GM12878 (cell line): Measurements from ENCODE around the gene DKKL1. TPM values are rescaled to one million over a fixed set of nuclear protein-coding genes. Genes with fewer than 3 reads are reported as not detected.
A peak's percentile ranks its signal among the peaks of the same experiment; 100 is the strongest.

Experiments used
- ATAC-seq: fragments of 200-7000 bp; cut with Tn5 transposase; 3 replicates; pipeline ENCODE4 v1.9.1; 2020; ENCODE audit warnings: mild to moderate bottlenecking, moderate library complexity
- BruUV-seq: library from RNA; stranded (reverse); fragments of 400-500 nt; replicated peaks from 2 replicates; lab custom pipeline; 2021; lab: Mats Ljungman, UMichigan
- CTCF ChIA-PET: fragments of 300-600 bp; sonication (Branson Sonifier 250); formaldehyde crosslinking; extraction: SDS; loops from one replicate; lab custom pipeline; 2021; ENCODE audit warnings: inconsistent platforms; lab: Yijun Ruan, JAX
- POLR2A ChIA-PET: fragments of 350-600 bp; formaldehyde crosslinking; extraction: SDS; loops from one replicate; lab custom pipeline; 2021; ENCODE audit warnings: inconsistent platforms; lab: Charles Lee
- RAD21 ChIA-PET: fragments of 300-600 bp; sonication (Branson Sonifier 250); formaldehyde crosslinking; loops from one replicate; lab custom pipeline; 2023; ENCODE audit warnings: antibody characterized with exemption; ENCODE audit not compliant: unreplicated experiment; lab: Charles Lee
- SMC1A ChIA-PET: fragments of 300-600 bp; sonication (Branson Sonifier 250); formaldehyde crosslinking; loops from one replicate; lab custom pipeline; 2023; ENCODE audit not compliant: unreplicated experiment, uncharacterized antibody; lab: Charles Lee
- DNase-seq: peaks from one replicate; pipeline ENCODE4 v3.0.0-alpha.2; 2011; ENCODE audit warnings: low read depth, low spot score
- FAIRE-seq: peaks from 3 replicates; lab custom pipeline; 2011; peaks lifted over from hg19 to GRCh38; lab: Jason Lieb, UNC
- H2AFZ ChIP-seq: 2 replicates; pipeline ENCODE4 v1.6.0; 2011; ENCODE audit warnings: low read depth, low read length, control low read depth; ENCODE audit not compliant: control insufficient read depth
- H3K27ac ChIP-seq: 2 replicates; pipeline ENCODE4 v1.5.1; 2011; ENCODE audit warnings: control low read depth; ENCODE audit not compliant: control insufficient read depth, insufficient read depth
- H3K27me3 ChIP-seq, 2 experiments: replicated peaks in 1 of 2; 2 replicates each; pipeline versions ENCODE4 v1.6.0 to v1.6.1; 2011; ENCODE audit warnings: low read length in 1 of 2; ENCODE audit not compliant: control insufficient read depth in 2 of 2, insufficient read depth in 2 of 2
- H3K36me3 ChIP-seq, 2 experiments: 2 replicates each; pipeline ENCODE4 v1.5.1; 2011; ENCODE audit warnings: low read length in 1 of 2; ENCODE audit not compliant: control insufficient read depth in 2 of 2, insufficient read depth in 2 of 2
- H3K4me1 ChIP-seq: 2 replicates; pipeline ENCODE4 v1.6.1; 2011; ENCODE audit warnings: mild to moderate bottlenecking, low read length, moderate library complexity, mixed read lengths; ENCODE audit not compliant: control insufficient read depth, insufficient read depth
- H3K4me2 ChIP-seq: 2 replicates; pipeline ENCODE4 v1.6.0; 2011; ENCODE audit warnings: control low read depth; ENCODE audit not compliant: control insufficient read depth, insufficient read depth
- H3K4me3 ChIP-seq: fragments of 200-600 bp; sonication (generic); 2 replicates; pipeline ENCODE4 v1.5.1; 2016
- H3K79me2 ChIP-seq: 2 replicates; pipeline ENCODE4 v1.6.0; 2011; ENCODE audit warnings: low read length; ENCODE audit not compliant: control insufficient read depth, insufficient read depth
- H3K9ac ChIP-seq: 2 replicates; pipeline ENCODE4 v1.8.0; 2011; ENCODE audit warnings: low read length, control low read depth, mixed read lengths; ENCODE audit not compliant: control insufficient read depth, insufficient read depth
- H3K9me3 ChIP-seq: replicated peaks from 3 replicates; pipeline ENCODE4 v1.5.1; 2011; ENCODE audit warnings: mild to moderate bottlenecking, low read length; ENCODE audit not compliant: control insufficient read depth, insufficient read depth
- H4K20me1 ChIP-seq: 2 replicates; pipeline ENCODE4 v1.6.0; 2011; ENCODE audit not compliant: control insufficient read depth, insufficient read depth
- CBFB ChIP-seq: IDR thresholded peaks from 2 replicates; pipeline ENCODE4 v1.6.1; 2016; ENCODE audit warnings: antibody characterized with exemption, low read depth
- CBX5 ChIP-seq: sonication (generic); IDR thresholded peaks from 2 replicates; pipeline ENCODE4 v1.6.1; 2016; ENCODE audit warnings: low read depth, moderate library complexity, mild to moderate bottlenecking, inconsistent platforms
- CHD2 ChIP-seq: IDR thresholded peaks from 2 replicates; pipeline ENCODE4 v1.6.1; 2011; ENCODE audit warnings: low read depth, low read length, improper control_type of control experiment, borderline replicate concordance
- GATAD2B ChIP-seq: fragments of 450-650 bp; conservative IDR thresholded peaks from 2 replicates; pipeline ENCODE4 v1.6.1; 2017; ENCODE audit warnings: low read depth, mild to moderate bottlenecking, moderate library complexity
- HCFC1 ChIP-seq: fragments of 150-350 bp; IDR thresholded peaks from 2 replicates; pipeline ENCODE4 v1.6.1; 2014; ENCODE audit warnings: low read length
- IRF4 ChIP-seq: IDR thresholded peaks from 2 replicates; pipeline ENCODE4 v1.6.1; 2011; ENCODE audit warnings: low read depth, low read length
- MTA2 ChIP-seq: fragments of 450-650 bp; IDR thresholded peaks from 2 replicates; pipeline ENCODE4 v1.6.1; 2016; ENCODE audit warnings: low read depth, mild to moderate bottlenecking, moderate library complexity
- MXI1 ChIP-seq: fragments of 150-350 bp; IDR thresholded peaks from 2 replicates; pipeline ENCODE4 v1.6.1; 2011; ENCODE audit warnings: low read depth, mild to moderate bottlenecking, inconsistent platforms, low read length, improper control_type of control experiment
- NFYB ChIP-seq: IDR thresholded peaks from 2 replicates; pipeline ENCODE4 v1.6.1; 2011; ENCODE audit warnings: low read depth, mild to moderate bottlenecking, low read length, improper control_type of control experiment, moderate library complexity; ENCODE audit not compliant: insufficient read depth
- RAD21 ChIP-seq: IDR thresholded peaks from 2 replicates; pipeline ENCODE4 v1.6.1; 2011; ENCODE audit warnings: mild to moderate bottlenecking, low read depth, low read length, moderate library complexity; ENCODE audit not compliant: insufficient read depth
- SREBF1 ChIP-seq: IDR thresholded peaks from 2 replicates; pipeline ENCODE4 v1.6.1; 2012; ENCODE audit warnings: mild to moderate bottlenecking, low read length
- SREBF2 ChIP-seq: IDR thresholded peaks from 2 replicates; pipeline ENCODE4 v1.6.1; 2012; ENCODE audit warnings: mild to moderate bottlenecking, low read length
- TAF1 ChIP-seq: IDR thresholded peaks from 2 replicates; pipeline ENCODE4 v1.6.1; 2011; ENCODE audit warnings: mild to moderate bottlenecking, low read depth, low read length, borderline replicate concordance
- WGBS: methylation state at CpG from one replicate; pipeline ENCODE4 v1.1.6; 2016; ENCODE audit warnings: low lambda C conversion rate; ENCODE audit not compliant: insufficient replicate concordance, insufficient coverage; ENCODE audit errors: missing lambda C conversion rate; 5-methylcytosine and 5-hydroxymethylcytosine counted together
- in situ Hi-C: fragments of 300-500 bp; cut with MboI; formaldehyde crosslinking; loops from 9 replicates; pipeline ENCODE4 v1.14.3; 2018; ENCODE audit warnings: mixed read lengths
- intact Hi-C: fragments of 100-400 bp; cut with micrococcal nuclease; formaldehyde crosslinking; loops from one replicate; pipeline ENCODE4 v1.14.2; 2022; ENCODE audit not compliant: unreplicated experiment
- polyA plus RNA-seq, 11 experiments: library from polyadenylated mRNA; depleted of rRNA in 4 of 11; unstranded in 6 of 11; stranded (reverse) in 5 of 11; fragments of >200 nt; fragmentation: Nextera tagmentation in 4 of 11; fragmentation: Illumina TruSeq in 1 of 11; extraction: Ambion mirVana in 4 of 11; extraction: Trizol in 1 of 11; gene quantifications; 1 replicate in 1 of 11; 2 replicates in 10 of 11; pipeline versions ENCODE4 v1.2.1 to v1.2.3, GENCODE V29; 2011 to 2016; ENCODE audit warnings: inconsistent platforms in 2 of 11, missing spikeins in 2 of 11, low read depth in 1 of 11
- total RNA-seq, 4 experiments: library from RNA; depleted of rRNA in 3 of 4; stranded (reverse); fragments of >200 nt in 3 of 4; fragmentation: Illumina TruSeq in 1 of 4; extraction: Trizol in 1 of 4; gene quantifications; 2 replicates each; pipeline versions ENCODE4 v1.2.1 to v1.2.3, GENCODE V29; 2013 to 2021
- TF ChIP-seq, protein P1 (sequence below): IDR thresholded peaks from 2 replicates; pipeline ENCODE4 v1.6.1; 2012; ENCODE audit warnings: improper control_type of control experiment, low read depth, low read length; ENCODE audit not compliant: insufficient replicate concordance
- TF ChIP-seq, protein P2 (sequence below): IDR thresholded peaks from 2 replicates; pipeline ENCODE4 v1.6.1; 2011; ENCODE audit warnings: low read depth, mild to moderate bottlenecking, low read length, moderate library complexity, borderline replicate concordance; ENCODE audit errors: extremely low read depth
- TF ChIP-seq, protein P3 (sequence below): fragments of 450-650 bp; IDR thresholded peaks from 2 replicates; pipeline ENCODE4 v1.6.1; 2017; ENCODE audit warnings: mild to moderate bottlenecking

The DKKL1 gene
- total and polyA plus RNA-seq, 10 of the 15 experiments (the other 5 are each of a cell fraction or from before 2014, with no cell fraction given): not detected

DNA sequence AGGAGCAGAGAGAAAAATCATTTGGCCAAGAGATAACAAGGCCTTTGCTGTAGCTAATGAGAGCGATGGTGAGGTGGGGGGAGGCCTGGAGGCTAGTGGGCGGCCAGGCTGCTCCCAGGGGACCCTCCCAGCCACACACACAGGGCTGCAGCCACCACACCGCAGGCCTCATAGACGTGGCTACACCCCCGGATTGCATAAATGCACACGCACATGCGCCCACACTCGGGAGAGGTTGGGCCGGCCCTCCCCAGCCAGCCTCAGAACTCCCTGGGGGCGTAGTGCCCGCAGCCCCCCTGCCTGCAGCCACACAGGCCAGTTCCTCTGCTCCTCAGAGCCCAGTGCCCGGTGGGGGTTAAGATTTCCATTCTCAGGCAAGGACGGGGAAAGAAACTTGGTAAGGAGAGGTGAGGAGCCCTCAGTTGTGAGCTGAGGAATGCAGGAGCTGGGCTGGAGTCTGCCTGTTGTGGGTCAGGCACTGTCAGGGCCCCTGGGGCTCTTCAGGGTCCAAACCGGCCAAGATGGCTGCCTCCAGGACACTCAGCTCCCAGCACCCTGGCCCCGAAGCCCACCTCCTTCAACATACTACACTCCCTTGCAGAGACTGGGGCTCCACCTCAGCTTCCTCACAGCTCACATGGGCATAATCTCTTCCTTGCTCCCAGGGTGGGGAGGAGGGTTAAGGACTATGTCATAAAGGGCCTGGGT is 51.6 kb downstream of the DKKL1 start:
- 0 out of 2 replicates have a peak, but pooled peaks cover 3% of the 10 kb centered on the region for H3K4me1 ChIP-seq
- TF ChIP-seq CBX5 (no peak), HCFC1 (no peak), CBFB (peak; percentile 94; the same call in 1 of the 2 replicates), SREBF1 (no peak), GATAD2B (peak; percentile 97), IRF4 (peak; percentile 21; the same call in 1 of the 2 replicates), NFYB (no peak), MTA2 (peak; percentile 96), CHD2 (peak; percentile 73; the same call in 1 of the 2 replicates), SREBF2 (no peak), TAF1 (no peak), MXI1 (no peak), RAD21 (no peak)
- TF ChIP-seq, protein P1, sequence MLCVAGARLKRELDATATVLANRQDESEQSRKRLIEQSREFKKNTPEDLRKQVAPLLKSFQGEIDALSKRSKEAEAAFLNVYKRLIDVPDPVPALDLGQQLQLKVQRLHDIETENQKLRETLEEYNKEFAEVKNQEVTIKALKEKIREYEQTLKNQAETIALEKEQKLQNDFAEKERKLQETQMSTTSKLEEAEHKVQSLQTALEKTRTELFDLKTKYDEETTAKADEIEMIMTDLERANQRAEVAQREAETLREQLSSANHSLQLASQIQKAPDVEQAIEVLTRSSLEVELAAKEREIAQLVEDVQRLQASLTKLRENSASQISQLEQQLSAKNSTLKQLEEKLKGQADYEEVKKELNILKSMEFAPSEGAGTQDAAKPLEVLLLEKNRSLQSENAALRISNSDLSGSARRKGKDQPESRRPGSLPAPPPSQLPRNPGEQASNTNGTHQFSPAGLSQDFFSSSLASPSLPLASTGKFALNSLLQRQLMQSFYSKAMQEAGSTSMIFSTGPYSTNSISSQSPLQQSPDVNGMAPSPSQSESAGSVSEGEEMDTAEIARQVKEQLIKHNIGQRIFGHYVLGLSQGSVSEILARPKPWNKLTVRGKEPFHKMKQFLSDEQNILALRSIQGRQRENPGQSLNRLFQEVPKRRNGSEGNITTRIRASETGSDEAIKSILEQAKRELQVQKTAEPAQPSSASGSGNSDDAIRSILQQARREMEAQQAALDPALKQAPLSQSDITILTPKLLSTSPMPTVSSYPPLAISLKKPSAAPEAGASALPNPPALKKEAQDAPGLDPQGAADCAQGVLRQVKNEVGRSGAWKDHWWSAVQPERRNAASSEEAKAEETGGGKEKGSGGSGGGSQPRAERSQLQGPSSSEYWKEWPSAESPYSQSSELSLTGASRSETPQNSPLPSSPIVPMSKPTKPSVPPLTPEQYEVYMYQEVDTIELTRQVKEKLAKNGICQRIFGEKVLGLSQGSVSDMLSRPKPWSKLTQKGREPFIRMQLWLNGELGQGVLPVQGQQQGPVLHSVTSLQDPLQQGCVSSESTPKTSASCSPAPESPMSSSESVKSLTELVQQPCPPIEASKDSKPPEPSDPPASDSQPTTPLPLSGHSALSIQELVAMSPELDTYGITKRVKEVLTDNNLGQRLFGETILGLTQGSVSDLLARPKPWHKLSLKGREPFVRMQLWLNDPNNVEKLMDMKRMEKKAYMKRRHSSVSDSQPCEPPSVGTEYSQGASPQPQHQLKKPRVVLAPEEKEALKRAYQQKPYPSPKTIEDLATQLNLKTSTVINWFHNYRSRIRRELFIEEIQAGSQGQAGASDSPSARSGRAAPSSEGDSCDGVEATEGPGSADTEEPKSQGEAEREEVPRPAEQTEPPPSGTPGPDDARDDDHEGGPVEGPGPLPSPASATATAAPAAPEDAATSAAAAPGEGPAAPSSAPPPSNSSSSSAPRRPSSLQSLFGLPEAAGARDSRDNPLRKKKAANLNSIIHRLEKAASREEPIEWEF: no peak
- TF ChIP-seq, protein P2, sequence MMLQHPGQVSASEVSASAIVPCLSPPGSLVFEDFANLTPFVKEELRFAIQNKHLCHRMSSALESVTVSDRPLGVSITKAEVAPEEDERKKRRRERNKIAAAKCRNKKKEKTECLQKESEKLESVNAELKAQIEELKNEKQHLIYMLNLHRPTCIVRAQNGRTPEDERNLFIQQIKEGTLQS: no peak
- TF ChIP-seq, protein P3, sequence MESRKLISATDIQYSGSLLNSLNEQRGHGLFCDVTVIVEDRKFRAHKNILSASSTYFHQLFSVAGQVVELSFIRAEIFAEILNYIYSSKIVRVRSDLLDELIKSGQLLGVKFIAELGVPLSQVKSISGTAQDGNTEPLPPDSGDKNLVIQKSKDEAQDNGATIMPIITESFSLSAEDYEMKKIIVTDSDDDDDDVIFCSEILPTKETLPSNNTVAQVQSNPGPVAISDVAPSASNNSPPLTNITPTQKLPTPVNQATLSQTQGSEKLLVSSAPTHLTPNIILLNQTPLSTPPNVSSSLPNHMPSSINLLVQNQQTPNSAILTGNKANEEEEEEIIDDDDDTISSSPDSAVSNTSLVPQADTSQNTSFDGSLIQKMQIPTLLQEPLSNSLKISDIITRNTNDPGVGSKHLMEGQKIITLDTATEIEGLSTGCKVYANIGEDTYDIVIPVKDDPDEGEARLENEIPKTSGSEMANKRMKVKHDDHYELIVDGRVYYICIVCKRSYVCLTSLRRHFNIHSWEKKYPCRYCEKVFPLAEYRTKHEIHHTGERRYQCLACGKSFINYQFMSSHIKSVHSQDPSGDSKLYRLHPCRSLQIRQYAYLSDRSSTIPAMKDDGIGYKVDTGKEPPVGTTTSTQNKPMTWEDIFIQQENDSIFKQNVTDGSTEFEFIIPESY: no peak

More for the DNA sequence above, 51.6 kb downstream of the DKKL1 start:
- DNase-seq (peak; percentile 41), FAIRE-seq (peak; percentile 61), ATAC-seq (peak; percentile 91)
- no peak overlapping the region for H3K27ac ChIP-seq
- H4K20me1 ChIP-seq: no peaks in the 10 kb centered on the region
- no peaks in the 10 kb centered on the region for H3K79me2 ChIP-seq
- CTCF ChIA-PET: interaction anchor here (0.7 to 3.8 kb wide), 7 partner anchors 9 to 189 kb away, joined by 3 to 19 read pairs (median 3); partner anchors contain the start of gene FLT3LG
- H3K9me3 ChIP-seq: no peaks in the 10 kb centered on the region
- intact Hi-C loops (no loop called here), in situ Hi-C loops (no loop called here)
- RAD21 ChIA-PET: interaction anchor here (0.7 to 1.6 kb wide), 7 partner anchors 9 to 91 kb away, joined by 3 read pairs; no protein-coding TSS in a partner anchor
- no TSS peak for BruUV-seq
- H3K27me3 ChIP-seq: peaks cover 1 to 8% of the 10 kb centered on the region in 2 experiments; a peak in 3 of 4 replicates
- SMC1A ChIA-PET: interaction anchor here (1.1 to 2.1 kb wide), 4 partner anchors 9 to 25 kb away, joined by 3 to 4 read pairs (median 4); partner anchors contain the start of gene GFY
- peak overlapping the region; percentile 52 for H2AFZ ChIP-seq
- no peak overlapping the region for H3K4me3 ChIP-seq
- H3K36me3 ChIP-seq: no peaks in the 10 kb centered on the region
- POLR2A ChIA-PET: interaction anchor here (0.6 to 1.3 kb wide), 3 partner anchors 14 to 530 kb away, joined by 4 to 6 read pairs (median 4); partner anchors contain the start of gene ALDH16A1
- 2% methylated on average over 15 of the region's 15 CpGs for WGBS
- no peak overlapping the region for H3K9ac ChIP-seq
- no peak overlapping the region for H3K4me2 ChIP-seq
